ENCODE measurements around the gene DARS1.

DNA sequence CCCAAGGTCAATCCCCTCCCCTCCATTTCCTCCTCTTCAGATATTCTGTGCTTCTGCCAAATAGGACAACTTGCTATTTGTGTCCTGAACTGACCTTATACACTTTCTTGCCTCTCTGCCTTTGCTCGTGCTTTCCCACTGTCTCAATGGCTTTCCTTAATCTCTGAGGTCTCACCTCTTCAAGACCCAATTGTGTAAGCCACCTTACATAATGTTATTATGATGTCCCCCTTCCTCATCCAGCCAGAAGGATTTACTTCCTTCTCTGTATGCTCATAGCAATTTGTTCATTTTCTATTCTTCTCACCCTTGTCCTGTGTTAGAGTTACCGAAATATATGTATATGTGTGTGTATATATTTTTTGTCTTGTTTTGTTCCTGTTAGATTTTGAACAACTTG, 26.9 kb upstream of the DARS1 start:
- TF ChIP-seq, protein P1, sequence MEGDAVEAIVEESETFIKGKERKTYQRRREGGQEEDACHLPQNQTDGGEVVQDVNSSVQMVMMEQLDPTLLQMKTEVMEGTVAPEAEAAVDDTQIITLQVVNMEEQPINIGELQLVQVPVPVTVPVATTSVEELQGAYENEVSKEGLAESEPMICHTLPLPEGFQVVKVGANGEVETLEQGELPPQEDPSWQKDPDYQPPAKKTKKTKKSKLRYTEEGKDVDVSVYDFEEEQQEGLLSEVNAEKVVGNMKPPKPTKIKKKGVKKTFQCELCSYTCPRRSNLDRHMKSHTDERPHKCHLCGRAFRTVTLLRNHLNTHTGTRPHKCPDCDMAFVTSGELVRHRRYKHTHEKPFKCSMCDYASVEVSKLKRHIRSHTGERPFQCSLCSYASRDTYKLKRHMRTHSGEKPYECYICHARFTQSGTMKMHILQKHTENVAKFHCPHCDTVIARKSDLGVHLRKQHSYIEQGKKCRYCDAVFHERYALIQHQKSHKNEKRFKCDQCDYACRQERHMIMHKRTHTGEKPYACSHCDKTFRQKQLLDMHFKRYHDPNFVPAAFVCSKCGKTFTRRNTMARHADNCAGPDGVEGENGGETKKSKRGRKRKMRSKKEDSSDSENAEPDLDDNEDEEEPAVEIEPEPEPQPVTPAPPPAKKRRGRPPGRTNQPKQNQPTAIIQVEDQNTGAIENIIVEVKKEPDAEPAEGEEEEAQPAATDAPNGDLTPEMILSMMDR (IDR thresholded peaks at IDR 0.05) = no peak
- TF ChIP-seq POLR2A (IDR thresholded peaks at IDR 0.05) = no peak
